IPS-NIHi7 (cell line): ENCODE results near the gene CD58.

ENCODE experiments used
- DNase-seq: peaks from one replicate; pipeline ENCODE4 v3.0.0; 2012; ENCODE audit warnings: mixed read lengths; ENCODE audit errors: extremely low spot score

The CD58 gene

DNA sequence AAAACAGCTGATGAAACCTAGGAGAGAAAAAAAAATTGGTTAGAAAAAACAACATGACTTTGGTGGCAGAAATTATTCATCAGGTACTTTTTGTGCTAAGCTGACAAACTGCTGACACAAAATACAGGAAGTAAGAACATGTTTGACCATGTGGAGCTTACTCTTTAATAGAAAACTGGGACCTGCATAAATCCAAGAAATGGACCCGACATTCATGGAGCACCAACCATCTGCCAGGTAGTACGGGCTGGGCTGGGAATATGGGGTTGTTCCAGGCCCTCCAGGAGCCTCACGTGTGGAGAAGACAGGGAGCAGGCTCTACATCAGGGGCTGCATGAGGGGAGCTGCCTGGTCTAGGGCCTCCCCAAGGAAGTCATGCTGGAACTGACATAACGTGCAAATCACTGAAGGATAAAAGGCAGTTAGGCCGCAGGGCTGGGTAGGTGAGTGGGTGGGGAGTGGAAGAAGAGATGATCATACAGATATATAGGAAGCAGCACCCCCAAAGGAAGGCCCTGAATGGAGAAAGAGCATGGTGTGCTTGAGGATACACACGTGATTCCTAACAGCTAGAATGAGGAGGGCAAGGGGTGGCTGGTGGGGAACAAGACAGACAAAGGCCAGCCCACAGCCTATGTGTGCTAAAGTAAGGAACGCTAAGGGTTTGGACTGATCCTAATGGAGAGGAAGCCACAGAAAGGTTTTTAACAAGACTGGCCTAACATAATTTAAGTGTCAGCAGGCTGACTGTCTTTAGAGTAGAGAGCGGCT is 26.1 kb downstream of the CD58 start:
- no peak for DNase-seq

DNA sequence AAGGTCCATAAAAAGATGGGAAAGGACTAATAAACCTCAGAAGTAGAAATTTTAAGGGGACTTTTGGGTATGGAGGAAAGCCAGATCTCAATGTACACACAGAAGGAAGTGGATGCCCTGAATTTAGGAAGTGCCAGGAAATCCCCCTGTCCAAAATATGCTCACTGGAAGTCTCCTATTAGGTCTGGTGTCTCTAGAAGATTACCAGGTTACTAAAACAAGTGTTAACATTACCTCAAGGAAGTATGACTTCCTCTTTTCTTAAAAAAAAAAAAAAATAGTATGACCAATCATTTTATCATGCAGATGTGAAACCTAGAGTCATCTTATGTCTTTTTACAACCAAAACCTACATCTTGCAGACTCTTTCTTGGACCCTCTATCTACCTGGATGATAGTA is 30.7 kb downstream of the CD58 start:
- no peak for DNase-seq

- no peak for DNase-seq
Observed at GRCh38 chr1:116538544-116538943, 32.3 kb downstream of the CD58 start.

- DNase-seq, result no peak
Observed at GRCh38 chr1:116537898-116538297, 32.9 kb downstream of the CD58 start.

DNA sequence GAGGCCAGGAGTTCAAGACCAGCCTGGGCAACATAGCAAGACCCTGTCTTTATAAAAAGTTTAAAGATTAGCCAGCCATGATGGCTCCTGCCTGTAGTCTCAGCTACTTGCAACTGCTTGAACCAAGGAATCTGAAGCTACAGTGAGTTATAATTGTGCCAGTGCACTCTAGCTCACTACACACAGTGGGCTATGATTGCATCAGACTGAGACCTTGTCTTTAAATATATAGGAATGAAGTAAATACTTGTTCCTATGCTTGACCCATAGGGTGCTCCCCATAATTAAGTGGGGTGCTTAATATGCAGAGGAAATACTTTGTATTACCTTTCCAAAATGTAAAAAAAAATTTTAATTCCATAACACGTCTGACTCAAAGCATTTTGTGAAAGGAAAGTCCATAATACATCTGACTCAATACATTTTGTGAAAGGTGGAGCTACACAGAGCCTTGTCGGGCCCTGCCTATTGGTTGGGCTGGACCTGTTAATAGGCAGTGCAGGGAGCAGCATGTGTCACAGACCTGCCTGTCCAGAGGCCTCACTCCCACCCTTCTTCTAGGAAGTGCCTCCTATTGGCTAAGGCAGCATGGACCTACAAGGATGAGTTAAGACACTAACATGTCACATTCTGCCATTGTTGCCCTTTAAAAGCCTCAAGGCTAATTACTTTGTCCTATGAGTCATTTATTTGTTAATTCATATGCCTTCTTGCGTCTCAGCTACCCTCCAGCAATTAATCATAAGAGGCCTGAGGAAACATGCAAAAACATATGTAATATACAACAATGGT is 33.6 kb downstream of the CD58 start:
- no peak for DNase-seq

- no peak for DNase-seq
Observed at GRCh38 chr1:116534014-116534739, 36.6 kb downstream of the CD58 start.

DNA sequence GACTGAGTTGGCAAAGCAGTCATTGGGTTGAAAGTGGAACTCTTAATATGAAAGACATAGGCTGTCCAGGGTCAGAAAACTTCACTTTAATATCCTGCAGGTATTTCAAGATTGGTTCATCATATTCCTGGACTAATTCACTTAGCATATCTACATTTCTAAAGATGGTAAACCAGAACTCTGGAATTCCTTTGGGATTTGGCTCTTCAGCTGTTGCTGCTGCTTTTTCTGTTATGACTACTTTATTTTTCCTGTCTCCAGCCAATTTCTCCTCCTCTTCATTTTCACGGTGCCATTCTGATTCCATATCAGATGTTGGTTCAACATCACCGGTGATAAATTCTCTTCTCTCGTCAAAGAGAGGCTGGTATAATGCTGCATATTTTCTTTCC is 37.4 kb downstream of the CD58 start:
- DNase-seq, result no peak

DNA sequence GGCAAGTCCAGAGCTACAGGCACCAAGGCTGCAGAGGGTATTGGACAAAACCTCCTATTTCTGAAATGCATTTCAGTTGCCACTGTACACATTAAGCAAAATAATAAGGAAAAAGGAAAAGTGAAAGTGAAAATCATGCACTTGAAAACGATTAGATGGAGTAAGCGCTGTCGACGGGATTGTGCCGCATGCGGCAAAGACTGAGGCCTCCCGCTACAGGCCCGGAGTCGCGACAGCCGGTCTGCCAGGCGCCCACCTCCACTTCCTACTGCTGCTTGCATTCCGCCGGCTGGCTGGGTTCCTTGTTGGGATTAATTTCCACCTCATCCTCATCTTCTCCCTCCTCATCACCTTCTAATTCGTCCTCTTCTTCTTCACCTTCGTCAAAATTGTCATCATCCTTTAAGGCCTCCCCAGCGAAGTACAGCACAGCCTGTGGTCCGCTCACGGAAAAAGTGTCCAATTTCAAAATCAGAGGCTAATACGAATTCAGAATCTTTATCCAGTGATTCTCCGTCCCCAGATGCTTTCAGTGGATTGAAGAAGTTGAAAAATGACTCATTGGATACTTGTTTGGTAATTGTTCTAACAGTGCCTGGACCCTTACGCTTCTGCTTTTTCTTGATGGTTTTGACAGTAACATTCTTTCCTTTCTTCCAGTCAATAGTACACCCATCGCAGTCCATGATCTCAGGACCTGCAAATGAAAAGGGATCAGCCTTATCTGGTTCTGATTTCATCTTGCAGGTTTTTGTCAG is 38.0 kb downstream of the CD58 start:
- DNase-seq, result no peak

GRCh38 chr1:116531917-116532316 is 38.9 kb downstream of the CD58 start:
- DNase-seq, result no peak

DNA sequence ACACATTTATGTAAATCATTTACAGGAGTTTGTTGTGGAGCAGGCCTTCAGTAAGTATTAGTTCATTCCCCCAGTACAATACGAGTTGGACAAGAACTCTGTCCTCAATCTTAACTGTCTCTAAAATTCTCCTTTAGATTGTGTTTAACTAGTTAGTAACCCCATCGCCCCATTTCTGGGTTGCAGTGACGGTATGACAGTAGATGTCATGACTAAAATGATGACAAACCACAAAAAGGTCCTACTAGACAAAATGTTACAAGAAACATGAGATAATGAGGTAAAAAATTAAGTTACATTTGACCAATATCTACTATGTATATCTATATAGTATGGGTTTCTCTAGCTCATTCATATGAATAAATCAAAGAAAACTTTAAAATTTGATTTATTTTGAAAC is 41.1 kb downstream of the CD58 start:
- no peak for DNase-seq

DNA sequence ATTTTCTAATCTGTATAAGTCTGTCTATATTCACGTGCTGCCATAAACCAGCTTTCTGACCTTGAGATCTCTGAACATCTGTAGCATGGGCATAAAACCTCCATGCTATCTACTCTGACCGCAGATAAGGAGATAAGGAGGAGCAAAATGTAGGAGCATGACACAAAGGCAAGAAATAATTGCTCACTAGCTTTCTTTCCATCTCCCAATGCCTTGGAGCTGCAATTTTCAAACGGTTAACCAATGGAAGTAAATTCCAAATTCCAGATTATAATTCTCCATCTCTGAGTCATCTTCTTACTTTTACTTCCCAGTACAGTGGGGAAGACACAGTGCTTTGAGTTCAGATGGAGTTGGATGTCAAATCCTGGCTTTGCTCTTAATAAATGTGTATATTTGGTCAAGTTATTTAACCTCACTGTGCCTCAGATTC is 41.6 kb downstream of the CD58 start:
- no peak for DNase-seq

DNA sequence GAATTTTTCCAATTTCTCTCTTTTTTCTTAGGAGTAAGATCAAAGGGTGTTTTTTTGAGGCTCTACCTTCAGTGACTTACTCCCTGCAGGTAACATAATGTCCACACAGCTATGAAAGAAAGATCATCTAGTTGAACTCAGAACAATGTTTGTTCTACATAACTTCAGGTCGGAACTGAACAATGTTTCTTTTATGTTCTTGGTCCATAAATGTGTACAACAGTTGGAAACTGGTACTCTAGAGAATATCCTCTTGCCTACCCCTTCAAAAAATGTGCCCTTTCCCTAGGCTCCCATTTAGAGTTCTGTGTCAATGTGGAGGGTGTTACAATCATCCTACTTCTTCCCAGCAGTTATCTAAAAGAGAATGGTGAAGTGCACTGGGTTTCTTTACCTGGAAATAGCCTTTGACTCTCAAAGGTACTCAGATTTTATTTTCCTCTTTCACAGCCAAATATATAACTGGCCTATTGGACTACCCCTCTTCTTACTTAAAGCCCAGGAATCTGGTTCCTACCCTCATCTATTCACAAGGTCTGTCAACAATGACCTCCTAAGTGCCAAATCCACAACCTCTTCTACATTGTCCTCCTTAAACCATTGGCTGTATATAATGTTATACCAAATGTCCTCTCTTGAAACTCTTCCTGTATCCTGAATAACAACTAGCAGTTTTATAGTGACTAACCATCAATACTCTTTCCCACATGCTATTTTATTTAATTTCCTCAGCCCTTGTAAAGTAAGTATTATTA is 42.3 kb downstream of the CD58 start:
- no peak for DNase-seq

DNA sequence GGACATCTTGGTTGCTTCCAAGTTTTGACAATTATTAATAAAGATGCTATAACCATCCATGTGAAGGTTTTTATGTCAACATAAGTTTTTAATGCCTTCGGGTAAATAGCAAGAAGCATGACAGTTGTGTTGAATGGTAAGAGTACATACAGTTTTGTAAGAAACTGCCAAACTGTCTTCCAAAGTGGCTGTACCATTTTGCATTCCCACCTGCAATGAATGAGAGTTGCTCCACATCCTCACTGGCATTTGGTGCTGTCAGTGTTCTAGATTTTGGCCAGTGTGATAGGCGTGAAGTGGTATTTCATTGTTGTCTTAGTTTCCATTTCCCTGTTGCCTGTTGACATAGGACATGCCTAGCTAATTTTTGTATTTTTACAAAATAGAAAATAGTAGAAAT is 45.4 kb downstream of the CD58 start:
- no peak for DNase-seq

GRCh38 chr1:116521186-116521585 is 49.6 kb downstream of the CD58 start:
- DNase-seq, result no peak

- no peak for DNase-seq
Observed at GRCh38 chr1:116518400-116518799, 52.4 kb downstream of the CD58 start.

GRCh38 chr1:116516631-116517030 is 54.2 kb downstream of the CD58 start:
- no peak for DNase-seq

DNA sequence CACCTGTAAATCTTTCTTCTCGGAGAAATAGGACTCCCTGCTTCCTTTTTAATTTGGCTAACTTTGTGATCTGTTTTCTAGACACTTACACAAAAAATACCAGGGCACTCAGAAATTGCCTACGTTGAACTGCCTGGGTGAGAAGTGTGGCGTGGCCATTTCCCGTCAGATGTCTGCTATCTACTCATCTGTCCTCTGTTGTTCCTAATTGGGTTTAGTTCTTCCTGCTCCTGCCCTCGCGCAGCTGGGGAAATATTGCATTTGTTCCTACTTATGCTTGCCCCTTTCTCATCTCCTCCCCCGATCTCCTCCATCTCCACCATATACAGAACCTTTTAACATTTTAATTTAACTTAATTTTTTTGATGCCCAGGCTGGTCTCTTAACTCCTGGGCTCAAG is 55.1 kb downstream of the CD58 start:
- no peak for DNase-seq

DNA sequence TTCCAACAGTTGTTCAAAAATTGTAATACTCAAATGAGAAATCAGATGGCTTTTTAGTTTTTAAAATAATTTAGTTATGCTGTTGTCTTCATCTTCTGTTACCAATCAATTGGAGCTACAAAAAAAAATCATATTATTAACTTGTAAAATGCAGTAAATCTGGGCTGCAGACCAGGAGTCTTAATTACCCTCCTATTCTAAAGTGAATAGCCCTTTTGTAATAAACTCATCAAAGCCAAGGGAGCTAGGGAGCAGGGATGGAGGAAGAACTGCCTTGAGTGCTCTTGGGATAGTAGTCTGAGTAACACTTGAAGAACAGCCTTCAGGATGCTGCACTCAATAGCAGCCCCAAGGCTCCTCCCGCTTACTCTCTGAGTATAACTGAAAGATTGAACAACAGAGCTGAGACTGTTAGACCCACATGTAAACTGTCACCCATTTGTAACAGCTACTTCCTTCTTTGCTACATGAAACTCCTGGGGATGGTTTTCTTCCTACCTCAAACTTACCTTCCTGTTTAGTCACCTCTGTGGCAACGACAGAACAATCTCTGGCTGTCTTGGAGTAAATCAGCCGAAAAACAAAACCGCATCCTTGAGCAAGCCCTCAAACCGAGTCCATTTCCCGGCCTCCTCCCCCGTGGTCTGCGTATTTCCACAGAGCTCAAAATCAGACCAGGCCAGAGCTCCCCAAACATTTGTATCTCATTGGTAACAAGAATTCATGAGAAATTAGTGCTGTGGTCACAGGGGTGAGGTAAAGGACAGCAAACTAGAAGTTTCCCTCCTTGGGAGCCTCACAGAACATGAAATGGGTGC is 55.9 kb downstream of the CD58 start:
- no peak for DNase-seq

DNA sequence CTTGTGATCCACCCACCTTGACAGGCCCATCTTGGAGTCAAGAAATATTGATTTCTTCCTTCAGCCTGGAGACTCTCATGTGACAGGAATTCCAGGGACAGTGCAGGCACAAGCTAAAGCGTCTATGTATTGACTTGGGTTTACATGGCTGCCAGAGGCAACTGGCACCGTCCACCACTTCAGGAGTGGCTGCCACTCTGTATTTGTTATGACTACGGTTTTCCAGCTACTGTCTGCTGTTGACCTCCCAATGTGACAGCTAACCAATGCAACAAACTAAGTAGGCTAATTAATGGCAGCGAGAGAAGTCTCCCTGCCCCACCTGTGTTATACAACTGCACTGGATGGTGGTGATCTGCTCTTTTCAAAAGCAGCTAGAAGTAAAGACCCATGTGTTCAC is 56.9 kb downstream of the CD58 start:
- no peak for DNase-seq

- no peak for DNase-seq
Observed at GRCh38 chr1:116511459-116512019, 59.3 kb downstream of the CD58 start.
